NCI-H1092 (cell line): Measurements from ENCODE around the gene SPSB4.

Experiments used
- DNase-seq: peaks from one replicate; lab custom pipeline; 2025; lab: John Stamatoyannopoulos, UW

Gene SPSB4

GRCh38 chr3:141152801-141153678, 101.9 kb downstream of the SPSB4 start:
- no peak for DNase-seq

GRCh38 chr3:141153679-141153966, 102.5 kb downstream of the SPSB4 start:
- DNase-seq, result no peak

- DNase-seq, result no peak
These were observed 113.7 kb downstream of the SPSB4 start for GRCh38 chr3:141164852-141165251.

- DNase-seq, result no peak
These were observed 116.5 kb downstream of the SPSB4 start for GRCh38 chr3:141167681-141168080.

GRCh38 chr3:141170678-141171295, 119.6 kb downstream of the SPSB4 start:
- DNase-seq, result no peak

- no peak for DNase-seq
These were observed 123.5 kb downstream of the SPSB4 start for GRCh38 chr3:141174674-141175073.

GRCh38 chr3:141176775-141177174, 125.6 kb downstream of the SPSB4 start:
- DNase-seq, result no peak

- no peak for DNase-seq
These were observed 126.9 kb downstream of the SPSB4 start for GRCh38 chr3:141178026-141178425.

GRCh38 chr3:141178551-141178950, 127.4 kb downstream of the SPSB4 start:
- DNase-seq, result no peak

- DNase-seq, result no peak
These were observed 128.8 kb downstream of the SPSB4 start for GRCh38 chr3:141179983-141180382.

GRCh38 chr3:141181196-141181595, 130.0 kb downstream of the SPSB4 start:
- no peak for DNase-seq

- DNase-seq, result no peak
These were observed 130.7 kb downstream of the SPSB4 start for GRCh38 chr3:141181819-141182218.

- no peak for DNase-seq
These were observed 132.5 kb downstream of the SPSB4 start for GRCh38 chr3:141183606-141184005.

GRCh38 chr3:141184430-141184829, 133.3 kb downstream of the SPSB4 start:
- no peak for DNase-seq

GRCh38 chr3:141191097-141191749, 140.1 kb downstream of the SPSB4 start:
- DNase-seq, result no peak

GRCh38 chr3:141192345-141192744, 141.2 kb downstream of the SPSB4 start:
- DNase-seq, result peak; percentile 93

GRCh38 chr3:141193066-141193830, 142.1 kb downstream of the SPSB4 start:
- no peak for DNase-seq
